ENCODE data around the gene IDI2. TPM values are rescaled to one million over a fixed set of nuclear protein-coding genes. Genes with fewer than 3 reads are reported as not detected.

IDI2 gene
- total RNA-seq, 1 experiment from 2014 or later = not detected

- TF ChIP-seq FOXK1 (CRISPR knock-in tag; IDR thresholded peaks at IDR 0.05) = peak; percentile 95
These were observed 23.2 kb upstream of the IDI2 start, which contains the start of gene IDI1 (continued) for GRCh38 chr10:1048732-1049424.

DNA sequence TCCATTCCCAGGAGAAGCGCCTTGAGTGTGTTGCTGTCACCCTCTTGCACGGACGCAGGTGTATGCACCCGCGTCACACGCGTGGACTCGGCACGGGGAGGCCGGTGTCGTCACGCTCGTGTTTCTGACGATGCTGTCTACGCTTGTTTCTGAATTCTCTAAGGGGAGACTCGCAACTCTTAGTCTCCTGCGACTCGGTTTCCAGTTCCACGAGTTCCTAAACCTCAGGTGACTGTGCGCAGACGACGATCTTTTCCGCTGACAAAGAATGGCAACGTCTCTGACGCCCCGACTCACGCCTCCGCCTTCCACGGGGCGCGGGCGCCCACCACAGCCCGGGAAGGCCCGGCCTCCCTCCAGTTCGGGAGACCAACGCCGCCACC lies 22.7 kb upstream of the IDI2 start:
- H3K27ac Mint-ChIP-seq = peak overlapping the region; percentile 98
- peak overlapping the region; percentile 97 for H3K4me3 Mint-ChIP-seq
- POLR2A ChIA-PET = interaction anchor here (1.3 to 2.6 kb wide), 3 partner anchors 9 to 61 kb away, joined by 3 to 10 read pairs (median 5); no protein-coding TSS in a partner anchor
- H3K27me3 Mint-ChIP-seq (ENCODE audit: low read depth) = no peaks in the 10 kb centered on the region
- TF ChIP-seq AR (CRISPR knock-in tag; IDR thresholded peaks at IDR 0.05) (0 out of 2 replicates have a peak, but pooled peaks have one; percentile 16), ZMAT4 (CRISPR knock-in tag; IDR thresholded peaks at IDR 0.05) (no peak), ZNF416 (CRISPR knock-in tag; IDR thresholded peaks at IDR 0.05) (0 out of 2 replicates have a peak, but pooled peaks have one; percentile 39), CREB1 (CRISPR knock-in tag; IDR thresholded peaks at IDR 0.05) (no peak)
- TF ChIP-seq, protein P1, sequence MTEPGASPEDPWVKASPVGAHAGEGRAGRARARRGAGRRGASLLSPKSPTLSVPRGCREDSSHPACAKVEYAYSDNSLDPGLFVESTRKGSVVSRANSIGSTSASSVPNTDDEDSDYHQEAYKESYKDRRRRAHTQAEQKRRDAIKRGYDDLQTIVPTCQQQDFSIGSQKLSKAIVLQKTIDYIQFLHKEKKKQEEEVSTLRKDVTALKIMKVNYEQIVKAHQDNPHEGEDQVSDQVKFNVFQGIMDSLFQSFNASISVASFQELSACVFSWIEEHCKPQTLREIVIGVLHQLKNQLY (CRISPR knock-in tag; IDR thresholded peaks at IDR 0.05) = 0 out of 2 replicates have a peak, but pooled peaks have one; percentile 30
- peaks cover 32% of the 10 kb centered on the region for H3K4me1 Mint-ChIP-seq
- CTCF ChIA-PET = interaction anchor here (0.8 to 2.0 kb wide), 4 partner anchors 13 to 233 kb away, joined by 3 to 7 read pairs (median 4); no protein-coding TSS in a partner anchor
- no peaks in the 10 kb centered on the region for H3K9me3 Mint-ChIP-seq
- peaks cover 45% of the 10 kb centered on the region for H3K36me3 Mint-ChIP-seq
- DNase-seq (ENCODE audit: low spot score) (no peak), ATAC-seq (no peak)

GRCh38 chr10:1047937-1048336 lies 22.3 kb upstream of the IDI2 start:
- H3K4me1 Mint-ChIP-seq = peaks cover 32% of the 10 kb centered on the region
- H3K36me3 Mint-ChIP-seq = peaks cover 45% of the 10 kb centered on the region
- CTCF ChIA-PET = interaction anchor here (1.9 to 2.0 kb wide), 2 partner anchors 12 to 232 kb away, joined by 5 to 7 read pairs; no protein-coding TSS in a partner anchor
- no peaks in the 10 kb centered on the region for H3K27me3 Mint-ChIP-seq (ENCODE audit: low read depth)
- POLR2A ChIA-PET = interaction anchor here (2.6 kb wide), 1 partner anchor 12 kb away, joined by 10 read pairs; no protein-coding TSS in a partner anchor
- H3K27ac Mint-ChIP-seq = peak overlapping the region; percentile 98
- peak overlapping the region; percentile 97 for H3K4me3 Mint-ChIP-seq
- ATAC-seq = no peak
- H3K9me3 Mint-ChIP-seq = no peaks in the 10 kb centered on the region
- no peak for DNase-seq (ENCODE audit: low spot score)
- TF ChIP-seq ATF1 (CRISPR knock-in tag; IDR thresholded peaks at IDR 0.05) = no peak
- TF ChIP-seq, protein P2, sequence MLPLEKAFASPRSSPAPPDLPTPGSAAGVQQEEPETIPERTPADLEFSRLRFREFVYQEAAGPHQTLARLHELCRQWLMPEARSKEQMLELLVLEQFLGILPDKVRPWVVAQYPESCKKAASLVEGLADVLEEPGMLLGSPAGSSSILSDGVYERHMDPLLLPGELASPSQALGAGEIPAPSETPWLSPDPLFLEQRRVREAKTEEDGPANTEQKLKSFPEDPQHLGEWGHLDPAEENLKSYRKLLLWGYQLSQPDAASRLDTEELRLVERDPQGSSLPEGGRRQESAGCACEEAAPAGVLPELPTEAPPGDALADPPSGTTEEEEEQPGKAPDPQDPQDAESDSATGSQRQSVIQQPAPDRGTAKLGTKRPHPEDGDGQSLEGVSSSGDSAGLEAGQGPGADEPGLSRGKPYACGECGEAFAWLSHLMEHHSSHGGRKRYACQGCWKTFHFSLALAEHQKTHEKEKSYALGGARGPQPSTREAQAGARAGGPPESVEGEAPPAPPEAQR (CRISPR knock-in tag; IDR thresholded peaks at IDR 0.05) = no peak
- no peak for TF ChIP-seq FOXK1 (CRISPR knock-in tag; IDR thresholded peaks at IDR 0.05)
- no peak for TF ChIP-seq ETV6 (CRISPR knock-in tag; IDR thresholded peaks at IDR 0.05)
- TF ChIP-seq, protein P3, sequence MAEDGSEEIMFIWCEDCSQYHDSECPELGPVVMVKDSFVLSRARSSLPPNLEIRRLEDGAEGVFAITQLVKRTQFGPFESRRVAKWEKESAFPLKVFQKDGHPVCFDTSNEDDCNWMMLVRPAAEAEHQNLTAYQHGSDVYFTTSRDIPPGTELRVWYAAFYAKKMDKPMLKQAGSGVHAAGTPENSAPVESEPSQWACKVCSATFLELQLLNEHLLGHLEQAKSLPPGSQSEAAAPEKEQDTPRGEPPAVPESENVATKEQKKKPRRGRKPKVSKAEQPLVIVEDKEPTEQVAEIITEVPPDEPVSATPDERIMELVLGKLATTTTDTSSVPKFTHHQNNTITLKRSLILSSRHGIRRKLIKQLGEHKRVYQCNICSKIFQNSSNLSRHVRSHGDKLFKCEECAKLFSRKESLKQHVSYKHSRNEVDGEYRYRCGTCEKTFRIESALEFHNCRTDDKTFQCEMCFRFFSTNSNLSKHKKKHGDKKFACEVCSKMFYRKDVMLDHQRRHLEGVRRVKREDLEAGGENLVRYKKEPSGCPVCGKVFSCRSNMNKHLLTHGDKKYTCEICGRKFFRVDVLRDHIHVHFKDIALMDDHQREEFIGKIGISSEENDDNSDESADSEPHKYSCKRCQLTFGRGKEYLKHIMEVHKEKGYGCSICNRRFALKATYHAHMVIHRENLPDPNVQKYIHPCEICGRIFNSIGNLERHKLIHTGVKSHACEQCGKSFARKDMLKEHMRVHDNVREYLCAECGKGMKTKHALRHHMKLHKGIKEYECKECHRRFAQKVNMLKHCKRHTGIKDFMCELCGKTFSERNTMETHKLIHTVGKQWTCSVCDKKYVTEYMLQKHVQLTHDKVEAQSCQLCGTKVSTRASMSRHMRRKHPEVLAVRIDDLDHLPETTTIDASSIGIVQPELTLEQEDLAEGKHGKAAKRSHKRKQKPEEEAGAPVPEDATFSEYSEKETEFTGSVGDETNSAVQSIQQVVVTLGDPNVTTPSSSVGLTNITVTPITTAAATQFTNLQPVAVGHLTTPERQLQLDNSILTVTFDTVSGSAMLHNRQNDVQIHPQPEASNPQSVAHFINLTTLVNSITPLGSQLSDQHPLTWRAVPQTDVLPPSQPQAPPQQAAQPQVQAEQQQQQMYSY (CRISPR knock-in tag; IDR thresholded peaks at IDR 0.05) = no peak
- TF ChIP-seq ZNF121 (CRISPR knock-in tag; IDR thresholded peaks at IDR 0.05) = no peak
- no peak for TF ChIP-seq CTCF (IDR thresholded peaks at IDR 0.05)
- TF ChIP-seq, protein P4, sequence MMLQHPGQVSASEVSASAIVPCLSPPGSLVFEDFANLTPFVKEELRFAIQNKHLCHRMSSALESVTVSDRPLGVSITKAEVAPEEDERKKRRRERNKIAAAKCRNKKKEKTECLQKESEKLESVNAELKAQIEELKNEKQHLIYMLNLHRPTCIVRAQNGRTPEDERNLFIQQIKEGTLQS (CRISPR knock-in tag; conservative IDR thresholded peaks at IDR 0.05) = no peak
- TF ChIP-seq TP53 (CRISPR knock-in tag; IDR thresholded peaks at IDR 0.05) = no peak
- no peak for TF ChIP-seq SOX15 (CRISPR knock-in tag; IDR thresholded peaks at IDR 0.05)
- no peak for TF ChIP-seq EMX1 (CRISPR knock-in tag; IDR thresholded peaks at IDR 0.05)
